ENCODE measurements around the gene CDC34.

CDC34 gene

DNA sequence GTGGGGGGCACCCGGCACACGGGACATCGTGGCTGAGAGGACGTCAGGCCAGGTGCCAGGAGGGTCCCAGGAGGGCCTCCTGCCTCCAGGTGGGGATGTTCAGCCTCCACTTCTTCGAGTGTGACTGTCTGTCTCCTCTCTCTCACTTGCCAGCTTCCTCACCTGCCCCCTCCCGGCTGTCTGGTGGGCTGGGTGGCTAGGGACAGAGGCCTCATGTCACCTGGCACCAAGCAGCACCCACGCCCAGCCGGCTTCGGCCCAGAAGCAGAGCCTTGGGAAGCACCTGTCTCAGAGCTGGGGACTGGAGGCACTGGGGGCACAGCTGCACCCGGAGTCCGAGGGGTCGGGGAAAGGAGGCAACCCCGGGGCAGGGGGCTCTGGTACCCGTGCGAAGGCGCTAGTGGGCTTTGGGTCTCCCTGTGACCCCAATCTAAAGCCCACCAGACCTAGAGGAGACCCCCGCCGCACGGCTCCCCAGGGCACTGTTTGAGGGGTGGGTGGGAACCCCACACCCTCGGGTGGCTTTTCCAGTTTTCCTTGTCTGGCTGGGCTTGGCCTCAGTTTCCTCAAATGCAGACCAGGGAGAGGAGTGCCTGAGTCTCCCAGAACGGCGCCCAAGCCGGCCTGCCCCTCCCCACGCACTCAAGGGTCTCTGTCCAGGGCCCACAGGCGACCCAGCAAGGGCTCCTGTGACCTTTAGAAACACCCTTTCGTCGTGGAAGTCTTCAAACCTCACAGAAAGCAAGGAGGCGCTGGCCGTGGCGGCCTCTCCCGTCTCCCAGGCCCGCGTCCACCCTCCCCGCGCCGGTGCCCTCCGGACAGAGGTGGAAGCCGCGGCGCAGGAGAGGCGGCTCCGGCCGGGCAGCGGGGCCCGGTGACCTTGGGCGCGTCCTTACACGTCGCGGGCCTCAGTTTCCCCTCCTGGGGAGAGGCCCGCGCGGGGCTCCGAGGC, 57.5 kb downstream of the CDC34 start:
- DNase-seq (ENCODE audit: low spot score): no peak

DNA sequence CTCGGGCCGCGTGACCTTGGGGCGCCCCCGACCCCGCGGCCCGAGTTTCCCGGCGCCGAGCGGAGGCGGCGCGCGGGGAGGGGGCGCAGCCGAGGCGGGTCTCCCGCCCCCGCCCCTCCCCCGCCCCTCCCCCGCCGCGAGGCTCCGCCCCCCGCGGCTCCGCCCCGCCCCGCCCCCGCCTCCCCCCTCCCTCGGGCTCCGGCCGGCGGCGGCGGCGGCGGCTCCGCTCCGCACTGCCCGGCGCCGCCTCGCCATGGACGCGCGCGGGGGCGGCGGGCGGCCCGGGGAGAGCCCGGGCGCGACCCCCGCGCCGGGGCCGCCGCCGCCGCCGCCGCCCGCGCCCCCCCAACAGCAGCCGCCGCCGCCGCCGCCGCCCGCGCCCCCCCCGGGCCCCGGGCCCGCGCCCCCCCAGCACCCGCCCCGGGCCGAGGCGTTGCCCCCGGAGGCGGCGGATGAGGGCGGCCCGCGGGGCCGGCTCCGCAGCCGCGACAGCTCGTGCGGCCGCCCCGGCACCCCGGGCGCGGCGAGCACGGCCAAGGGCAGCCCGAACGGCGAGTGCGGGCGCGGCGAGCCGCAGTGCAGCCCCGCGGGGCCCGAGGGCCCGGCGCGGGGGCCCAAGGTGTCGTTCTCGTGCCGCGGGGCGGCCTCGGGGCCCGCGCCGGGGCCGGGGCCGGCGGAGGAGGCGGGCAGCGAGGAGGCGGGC, 58.3 kb downstream of the CDC34 start, which contains the start of gene HCN2:
Gene HCN2 (plus strand): TSS at position 189 of the 703 bp plus-strand sequence. CDS start 65 bp downstream, at position 254.
- DNase-seq (ENCODE audit: low spot score): no peak

DNA sequence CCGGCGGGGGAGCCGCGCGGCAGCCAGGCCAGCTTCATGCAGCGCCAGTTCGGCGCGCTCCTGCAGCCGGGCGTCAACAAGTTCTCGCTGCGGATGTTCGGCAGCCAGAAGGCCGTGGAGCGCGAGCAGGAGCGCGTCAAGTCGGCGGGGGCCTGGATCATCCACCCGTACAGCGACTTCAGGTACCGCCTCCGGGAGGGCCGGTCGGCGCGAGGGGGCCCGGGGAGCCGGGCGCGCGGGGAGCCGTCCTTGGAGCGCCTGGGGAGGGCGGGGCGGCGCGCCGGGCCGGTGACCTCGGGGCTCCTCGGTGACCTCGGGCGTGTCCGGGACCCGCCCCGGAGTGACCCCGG, 58.8 kb downstream of the CDC34 start:
- DNase-seq (ENCODE audit: low spot score): no peak

DNA sequence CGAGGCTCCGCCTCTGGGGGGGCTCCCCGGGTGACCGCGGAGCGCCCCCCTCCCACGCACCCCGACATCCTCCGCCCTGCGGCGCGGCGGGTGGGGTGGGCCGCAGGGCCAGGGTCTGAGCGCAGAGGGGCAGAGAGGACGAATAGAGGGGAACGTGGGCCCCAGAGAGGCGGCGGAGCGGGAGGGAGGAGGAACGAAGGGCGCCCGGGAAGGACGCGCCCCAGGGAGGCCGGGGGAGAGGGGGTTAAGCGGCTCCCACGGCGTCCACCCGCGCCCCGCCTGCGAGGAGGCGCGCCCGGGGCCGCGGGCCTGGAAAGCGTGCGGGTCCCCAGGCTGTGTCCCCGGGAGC, 59.2 kb downstream of the CDC34 start:
- DNase-seq (ENCODE audit: low spot score): no peak

DNA sequence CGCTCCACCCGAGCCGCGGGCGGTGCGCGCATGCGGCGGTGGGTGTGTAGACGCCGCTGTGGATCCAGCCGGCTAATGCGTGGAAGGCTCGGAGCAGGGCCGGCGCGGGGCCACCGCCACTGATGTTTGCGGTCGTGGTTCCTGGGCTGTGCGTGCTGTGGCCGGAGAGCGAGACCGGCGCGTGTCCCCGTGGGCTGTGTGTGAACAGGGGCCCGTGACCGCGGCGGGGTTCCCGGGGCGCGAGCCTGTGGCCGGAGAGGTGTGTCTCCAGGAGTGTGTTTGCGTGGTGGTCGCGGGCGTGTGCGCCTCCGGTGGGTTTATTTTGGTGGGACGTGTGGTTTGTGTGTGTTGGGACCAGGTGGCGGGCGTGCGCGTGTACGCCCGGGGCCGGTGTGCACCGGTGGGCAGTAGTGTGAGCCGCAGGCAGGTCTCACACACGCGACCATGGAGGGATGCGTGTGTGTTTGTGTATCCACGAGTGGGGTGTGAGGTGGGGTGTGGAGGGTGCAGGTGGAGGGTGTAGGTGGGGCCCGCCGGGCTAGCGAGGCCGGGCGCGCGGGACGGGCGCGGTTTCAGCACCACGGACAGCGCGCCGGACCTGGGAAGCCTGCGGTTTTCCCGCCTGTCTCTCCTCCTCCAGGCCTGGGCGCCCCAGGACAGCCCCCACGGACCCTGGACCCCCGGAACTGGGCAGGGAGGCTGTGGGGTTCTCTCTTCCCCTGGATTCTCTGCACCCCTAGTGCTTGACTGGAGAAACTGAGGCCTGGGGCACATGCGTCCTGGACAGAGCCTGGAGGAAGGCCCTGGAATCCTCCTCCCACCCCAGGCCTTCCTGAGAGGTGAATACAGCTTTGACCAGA, 59.8 kb downstream of the CDC34 start:
- peak; percentile 67 for DNase-seq (ENCODE audit: low spot score)

All from AG20443 (cell line).